AG04449 (cell line): ENCODE results near the gene AMDHD2.
A peak's percentile ranks its signal among the peaks of the same experiment; 100 is the strongest.
"Not testable (repeated sequence)": the region's sequence is repeated elsewhere in the genome, so short reads cannot be mapped to it uniquely, and the experiment has no call there.

Experiments used
- CTCF ChIA-PET: fragments of 350-600 bp; formaldehyde crosslinking; extraction: SDS; loops from one replicate; lab custom pipeline; 2021; ENCODE audit warnings: antibody characterized with exemption; lab: Yijun Ruan, JAX
- POLR2A ChIA-PET: fragments of 400-600, 350-600 bp; formaldehyde crosslinking; extraction: SDS; loops from one replicate; lab custom pipeline; 2020; ENCODE audit warnings: antibody characterized with exemption, inconsistent platforms; lab: Yijun Ruan, JAX
- DNase-seq: peaks from one replicate; pipeline ENCODE4 v3.0.0-alpha.2; 2010; ENCODE audit warnings: low read depth, low spot score
- H3K4me3 ChIP-seq: 2 replicates; pipeline ENCODE4 v1.5.1; 2011; ENCODE audit warnings: low read depth, mild to moderate bottlenecking, control low read depth, low read length
- TF ChIP-seq, protein P1 (sequence below): IDR thresholded peaks from one replicate; pipeline ENCODE4 v1.5.1; 2011; ENCODE audit warnings: mild to moderate bottlenecking, moderate library complexity, low read length, control low read depth, inconsistent platforms; ENCODE audit not compliant: insufficient read depth; ENCODE audit errors: missing control alignments

AMDHD2 gene

DNA sequence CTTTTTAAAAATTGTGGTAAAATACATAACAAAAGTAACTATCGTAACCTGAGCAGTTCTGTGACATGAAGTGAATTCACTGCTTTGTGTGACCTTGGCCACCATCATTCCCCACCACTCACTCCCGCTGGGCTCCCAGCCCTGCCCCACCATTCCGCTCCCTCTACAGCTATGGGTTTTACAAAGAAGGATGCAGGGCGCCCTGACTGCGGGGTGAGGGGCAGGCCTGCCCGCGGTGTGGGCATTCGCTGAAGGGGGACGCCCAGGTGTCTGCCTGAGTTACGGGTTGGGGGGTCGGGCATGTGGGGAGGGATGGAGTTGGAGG, 11.2 kb downstream of the AMDHD2 start, which contains the start of gene CEMP1:
CEMP1 (minus strand) TSS at position 38 of the 325 bp plus-strand sequence. CDS start 335 bp downstream, outside the sequence.
- POLR2A ChIA-PET: interaction anchor here (3.1 kb wide), 1 partner anchor 12 kb away, joined by 28 read pairs; the partner anchor contains the start of gene AMDHD2
- CTCF ChIA-PET: interaction anchor here (1.0 to 1.3 kb wide), 2 partner anchors 13 to 43 kb away, joined by 4 read pairs; no protein-coding TSS in a partner anchor
- DNase-seq: no peak
- peak within 1 kb of the TSS; percentile 65 for H3K4me3 ChIP-seq
- TF ChIP-seq, protein P1, sequence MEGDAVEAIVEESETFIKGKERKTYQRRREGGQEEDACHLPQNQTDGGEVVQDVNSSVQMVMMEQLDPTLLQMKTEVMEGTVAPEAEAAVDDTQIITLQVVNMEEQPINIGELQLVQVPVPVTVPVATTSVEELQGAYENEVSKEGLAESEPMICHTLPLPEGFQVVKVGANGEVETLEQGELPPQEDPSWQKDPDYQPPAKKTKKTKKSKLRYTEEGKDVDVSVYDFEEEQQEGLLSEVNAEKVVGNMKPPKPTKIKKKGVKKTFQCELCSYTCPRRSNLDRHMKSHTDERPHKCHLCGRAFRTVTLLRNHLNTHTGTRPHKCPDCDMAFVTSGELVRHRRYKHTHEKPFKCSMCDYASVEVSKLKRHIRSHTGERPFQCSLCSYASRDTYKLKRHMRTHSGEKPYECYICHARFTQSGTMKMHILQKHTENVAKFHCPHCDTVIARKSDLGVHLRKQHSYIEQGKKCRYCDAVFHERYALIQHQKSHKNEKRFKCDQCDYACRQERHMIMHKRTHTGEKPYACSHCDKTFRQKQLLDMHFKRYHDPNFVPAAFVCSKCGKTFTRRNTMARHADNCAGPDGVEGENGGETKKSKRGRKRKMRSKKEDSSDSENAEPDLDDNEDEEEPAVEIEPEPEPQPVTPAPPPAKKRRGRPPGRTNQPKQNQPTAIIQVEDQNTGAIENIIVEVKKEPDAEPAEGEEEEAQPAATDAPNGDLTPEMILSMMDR: no peak

DNA sequence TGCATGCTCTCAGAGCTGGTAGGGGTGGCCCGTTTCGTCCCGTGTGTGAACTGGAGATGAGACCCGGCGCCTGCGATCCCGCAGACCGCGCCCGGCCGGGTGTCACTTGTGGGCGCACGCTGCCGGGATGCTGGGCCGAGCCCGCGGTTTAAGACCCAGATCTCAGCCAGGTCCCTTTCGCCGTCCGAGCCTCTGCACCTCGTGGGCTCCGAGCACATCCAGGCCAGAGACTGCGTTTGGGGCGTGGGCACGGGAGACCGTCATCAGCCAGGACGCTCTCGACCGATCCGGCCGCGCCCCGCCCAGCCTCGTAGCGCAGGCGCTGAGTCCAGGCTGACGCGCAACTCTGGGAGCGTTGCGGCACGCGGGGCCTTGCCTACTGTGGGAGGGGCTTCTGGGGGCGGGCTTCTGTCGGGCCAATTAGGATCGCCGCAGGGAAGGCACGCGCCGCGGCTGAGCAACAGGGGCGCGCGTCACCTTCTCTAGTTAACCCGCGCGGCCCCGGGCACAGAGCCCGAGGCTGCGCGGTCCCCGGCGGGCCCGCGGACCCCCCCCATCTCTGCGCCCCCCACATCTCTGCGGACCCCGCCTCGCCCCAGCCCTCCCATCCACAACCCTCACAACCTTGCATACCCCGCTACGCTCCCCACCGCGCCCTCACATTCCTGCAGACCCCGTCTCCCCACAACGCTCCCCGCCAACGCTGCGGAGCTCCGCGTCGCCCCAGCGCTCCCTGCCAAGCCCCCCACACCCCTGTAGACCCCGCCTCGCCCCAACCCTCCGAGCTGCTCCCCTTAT, 11.7 kb downstream of the AMDHD2 start:
- POLR2A ChIA-PET: interaction anchor here (3.1 kb wide), 1 partner anchor 12 kb away, joined by 28 read pairs; the partner anchor contains the start of gene AMDHD2
- TF ChIP-seq, protein P1: no peak
- CTCF ChIA-PET: interaction anchor here (1.0 to 1.3 kb wide), 3 partner anchors 11 to 44 kb away, joined by 3 to 4 read pairs (median 4); partner anchors contain the start of gene AMDHD2
- DNase-seq: peak; percentile 69
- peak overlapping the region; percentile 65 for H3K4me3 ChIP-seq

DNA sequence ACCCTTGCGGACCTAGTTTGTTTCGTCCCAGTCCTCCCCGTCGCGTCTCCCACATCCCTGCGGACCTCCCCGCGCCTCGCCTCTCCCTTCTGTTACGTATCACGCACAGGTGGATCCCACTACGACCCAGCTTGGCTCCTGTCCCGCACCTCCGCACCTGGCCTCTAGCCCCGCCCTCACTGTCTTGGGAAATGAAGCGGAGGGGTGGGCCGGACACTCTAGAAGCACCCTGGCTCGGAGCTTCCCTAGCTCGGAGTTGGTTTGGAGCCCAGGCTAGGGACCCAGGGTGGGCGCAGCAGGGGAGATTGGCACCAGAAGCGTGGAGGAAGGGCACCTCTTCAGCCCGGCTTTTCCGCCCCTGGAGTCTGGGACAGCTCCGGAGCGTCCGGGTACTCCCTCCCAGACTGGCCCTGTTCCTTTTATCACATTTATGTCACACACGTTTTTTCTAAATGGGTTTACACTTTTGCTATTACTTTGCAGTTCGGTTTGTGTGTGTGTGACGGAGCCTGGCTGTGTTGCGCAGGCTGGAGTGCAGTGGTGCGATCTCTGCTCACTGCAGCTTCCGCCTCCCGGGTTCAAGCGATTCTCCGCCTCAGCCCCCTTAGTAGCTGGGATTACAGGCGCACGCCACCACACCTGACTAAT, 12.4 kb downstream of the AMDHD2 start:
- ChIA-PET POLR2A (interaction anchor here (3.1 kb wide), 1 partner anchor 13 kb away, joined by 28 read pairs; the partner anchor contains the start of gene AMDHD2), CTCF (interaction anchor here (1.0 to 1.3 kb wide), 2 partner anchors 12 to 20 kb away, joined by 3 to 4 read pairs; partner anchors contain the start of gene AMDHD2)
- no peak for DNase-seq
- TF ChIP-seq, protein P1: no peak
- H3K4me3 ChIP-seq: peak overlapping the region; percentile 65

DNA sequence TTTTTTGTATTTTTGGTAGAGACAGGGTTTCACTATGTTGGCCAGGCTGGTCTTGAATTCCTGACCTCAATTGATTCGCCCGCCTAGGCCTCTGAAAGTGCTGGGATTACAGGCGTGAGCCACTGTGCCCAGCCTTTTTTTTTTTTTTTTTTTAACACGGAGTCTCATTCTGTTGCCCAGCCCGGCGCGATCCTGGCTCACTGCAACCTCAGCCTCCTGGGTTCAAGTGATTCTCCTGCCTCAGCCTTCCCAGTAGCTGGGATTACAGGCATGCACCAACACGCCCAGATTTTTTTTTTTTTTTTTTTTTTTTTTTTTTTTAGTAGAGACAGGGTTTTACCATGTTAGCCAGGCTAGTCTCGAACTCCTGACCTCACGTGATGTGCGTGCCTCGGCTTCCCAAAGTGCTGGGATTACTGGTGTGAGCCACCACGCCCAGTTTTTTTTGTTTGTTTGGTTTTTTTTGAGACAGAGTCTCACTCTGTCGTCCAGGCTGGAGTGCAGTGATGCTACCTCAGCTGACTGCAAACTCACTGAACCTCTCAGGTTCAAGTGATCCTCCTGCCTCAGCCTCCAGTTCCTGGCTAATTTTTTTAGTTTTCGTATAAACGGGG, 13.1 kb downstream of the AMDHD2 start:
- not testable (repeated sequence) for DNase-seq
- peak overlapping the region; percentile 65 for H3K4me3 ChIP-seq
- CTCF ChIA-PET: interaction anchor here (1.0 to 1.3 kb wide), 2 partner anchors 13 to 21 kb away, joined by 3 to 4 read pairs; partner anchors contain the start of gene AMDHD2
- POLR2A ChIA-PET: interaction anchor here (3.1 kb wide), 1 partner anchor 14 kb away, joined by 28 read pairs; the partner anchor contains the start of gene AMDHD2

DNA sequence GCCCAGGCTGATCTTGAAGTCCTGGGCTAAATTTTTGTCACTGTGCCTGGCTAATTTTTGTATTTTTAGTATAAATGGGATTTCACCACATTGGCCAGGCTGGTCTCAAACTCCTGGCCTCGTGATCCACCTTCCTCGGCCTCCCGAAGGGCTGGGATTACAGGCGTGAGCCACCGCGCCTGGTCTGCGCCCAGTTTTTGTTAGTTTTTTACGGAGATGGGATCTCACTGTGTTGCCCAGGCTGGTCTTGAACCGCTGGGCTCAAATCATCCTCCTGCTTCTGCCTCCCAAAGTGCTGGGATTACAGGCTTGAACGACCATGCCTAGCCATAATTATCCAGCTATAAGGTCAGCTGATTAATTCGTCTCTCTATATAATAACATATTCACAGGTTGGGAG, 13.7 kb downstream of the AMDHD2 start:
- TF ChIP-seq, protein P1: no peak
- POLR2A ChIA-PET: no interaction called here
- no peak for DNase-seq

DNA sequence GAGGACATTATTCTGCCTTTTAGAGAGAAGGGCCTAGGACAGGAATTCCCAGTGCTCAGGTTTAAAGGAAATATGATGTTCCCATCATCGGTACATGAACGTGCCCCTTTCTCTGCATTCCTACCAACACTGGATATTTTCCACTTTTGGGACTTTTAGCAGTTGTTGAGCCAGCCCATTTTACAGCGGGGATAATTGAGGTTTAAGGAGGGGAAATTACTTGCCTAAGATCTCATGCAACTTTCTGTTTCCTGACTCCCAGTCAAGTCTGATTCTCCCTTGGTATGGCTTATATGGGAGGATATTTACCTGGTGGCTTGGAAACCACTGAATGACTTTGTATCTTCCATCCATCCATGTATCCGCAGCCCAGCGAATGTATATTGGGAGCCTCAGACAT, 14.2 kb downstream of the AMDHD2 start:
- POLR2A ChIA-PET: interaction anchor here (0.7 kb wide), 1 partner anchor 379 kb away, joined by 3 read pairs; the partner anchor contains the start of gene TRAF7
- CTCF ChIA-PET, H3K4me3 ChIP-seq, DNase-seq: not testable (repeated sequence)

More for the DNA sequence above, 13.7 kb downstream of the AMDHD2 start:
- CTCF ChIA-PET: no interaction called here
- H3K4me3 ChIP-seq: no peak overlapping the region
